HG03571 (cell line): ENCODE data around the gene ACSS2.

Experiments used
- ATAC-seq: cut with Tn5 transposase; IDR thresholded peaks from one replicate; pipeline ENCODE4 v1.9.1; 2021; ENCODE audit not compliant: unreplicated experiment

Gene ACSS2

GRCh38 chr20:34907616-34908469, 31.4 kb downstream of the ACSS2 start:
- no peak for ATAC-seq

DNA sequence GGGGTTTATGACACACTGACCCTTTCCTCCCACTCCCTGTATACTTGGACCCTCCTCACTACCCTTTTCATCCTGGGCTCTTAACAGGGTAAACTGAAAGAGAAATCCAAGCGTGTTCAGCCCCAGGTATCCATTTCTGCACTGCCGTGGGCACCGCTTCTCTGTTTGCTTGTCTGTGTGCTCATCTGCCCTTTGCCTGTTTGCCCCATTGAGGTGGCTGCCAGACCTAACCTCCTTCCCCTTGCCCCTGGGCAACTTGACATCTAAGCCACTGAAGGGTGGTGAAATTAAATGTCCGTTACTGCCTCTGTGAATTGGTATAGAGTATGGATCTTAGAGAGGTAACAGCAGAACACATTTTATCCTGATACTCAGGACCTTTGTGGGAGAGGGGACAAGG, 38.7 kb downstream of the ACSS2 start:
- no peak for ATAC-seq

GRCh38 chr20:34915749-34916455, 39.5 kb downstream of the ACSS2 start:
- ATAC-seq = no peak

GRCh38 chr20:34916774-34917354, 40.5 kb downstream of the ACSS2 start:
- no peak for ATAC-seq

DNA sequence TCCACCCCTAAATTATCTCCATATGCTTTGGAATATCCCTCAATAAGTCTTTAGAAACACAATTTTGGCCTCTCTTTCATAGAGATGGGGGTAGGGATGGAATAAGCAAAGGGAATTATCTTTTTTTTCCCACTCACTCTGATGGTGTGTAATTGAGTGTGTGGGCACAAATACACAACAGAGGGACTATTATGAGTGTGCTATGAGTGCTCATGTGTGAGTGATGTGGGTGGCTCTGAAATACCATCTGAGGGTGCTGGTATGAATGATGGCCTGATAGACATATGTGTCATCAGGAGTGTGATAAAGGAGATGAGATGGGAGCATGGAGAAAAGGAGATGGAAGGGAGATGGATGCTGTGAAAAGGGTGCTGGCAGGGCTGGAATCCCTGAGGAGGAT, 43.6 kb downstream of the ACSS2 start:
- ATAC-seq = no peak

- ATAC-seq = no peak
Measured at GRCh38 chr20:34921436-34921835, 45.0 kb downstream of the ACSS2 start.

GRCh38 chr20:34922654-34923381, 46.4 kb downstream of the ACSS2 start:
- ATAC-seq = no peak

DNA sequence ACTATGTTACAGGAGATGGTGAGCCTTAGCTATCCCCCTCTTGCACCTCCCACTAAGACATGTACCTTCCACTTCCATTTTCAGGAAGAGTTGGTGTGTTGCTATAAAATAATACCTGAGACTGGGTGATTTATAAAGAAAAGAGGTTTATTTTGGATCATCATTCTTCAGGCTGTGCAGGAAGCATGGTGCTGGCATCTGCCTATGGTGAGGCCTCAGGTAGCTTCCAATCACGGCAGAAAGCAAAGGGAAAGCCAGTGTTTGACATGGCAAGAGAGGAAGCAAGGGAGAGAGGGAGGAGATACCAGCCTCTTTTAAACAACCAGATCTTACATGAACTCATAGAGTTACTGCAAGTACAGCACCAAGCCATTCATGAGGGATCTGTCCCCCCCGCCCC, 47.0 kb downstream of the ACSS2 start:
- no peak for ATAC-seq

GRCh38 chr20:34925341-34925740, 48.9 kb downstream of the ACSS2 start:
- no peak for ATAC-seq

DNA sequence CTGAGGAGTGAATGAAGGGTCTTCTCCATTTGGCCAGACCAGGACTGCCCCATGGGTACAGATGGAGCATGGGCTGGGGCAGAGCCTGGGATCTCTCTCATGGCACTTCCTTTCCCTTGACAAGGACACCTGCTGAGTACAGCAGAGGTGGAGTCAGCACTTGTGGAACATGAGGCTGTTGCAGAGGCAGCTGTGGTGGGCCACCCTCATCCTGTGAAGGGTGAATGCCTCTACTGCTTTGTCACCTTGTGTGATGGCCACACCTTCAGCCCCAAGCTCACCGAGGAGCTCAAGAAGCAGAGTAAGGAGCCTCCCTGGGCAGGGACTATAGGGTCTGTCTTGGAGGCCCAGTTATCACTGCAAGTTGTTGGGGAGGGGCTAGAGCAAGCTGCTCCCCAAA, 49.6 kb downstream of the ACSS2 start:
- ATAC-seq = no peak

GRCh38 chr20:34926581-34926980, 50.2 kb downstream of the ACSS2 start:
- ATAC-seq = no peak

- ATAC-seq = no peak
Measured at GRCh38 chr20:34927736-34928135, 51.3 kb downstream of the ACSS2 start.

DNA sequence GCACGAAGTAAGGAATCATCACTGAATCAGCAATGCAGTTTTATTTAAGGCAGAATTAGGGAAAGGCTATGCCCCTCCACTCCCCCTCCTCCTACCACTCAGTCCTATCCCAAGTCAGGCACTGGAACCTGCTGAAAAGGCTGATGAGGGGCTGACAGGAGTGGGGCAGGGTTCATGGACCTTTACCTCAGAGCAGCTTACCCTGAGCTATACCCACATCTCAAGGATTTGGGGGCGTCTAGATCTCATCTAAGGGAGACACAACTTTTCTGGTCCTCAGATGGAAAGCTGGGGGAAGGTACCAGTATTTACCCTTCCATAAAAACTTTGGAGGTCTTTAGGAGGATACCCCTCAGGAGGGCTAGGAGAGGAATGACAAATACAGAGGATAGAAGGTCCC, 52.0 kb downstream of the ACSS2 start:
- no peak for ATAC-seq

- no peak for ATAC-seq
Measured at GRCh38 chr20:34931771-34932170, 55.4 kb downstream of the ACSS2 start.

- ATAC-seq = no peak
Measured at GRCh38 chr20:34938466-34939163, 62.2 kb downstream of the ACSS2 start.

DNA sequence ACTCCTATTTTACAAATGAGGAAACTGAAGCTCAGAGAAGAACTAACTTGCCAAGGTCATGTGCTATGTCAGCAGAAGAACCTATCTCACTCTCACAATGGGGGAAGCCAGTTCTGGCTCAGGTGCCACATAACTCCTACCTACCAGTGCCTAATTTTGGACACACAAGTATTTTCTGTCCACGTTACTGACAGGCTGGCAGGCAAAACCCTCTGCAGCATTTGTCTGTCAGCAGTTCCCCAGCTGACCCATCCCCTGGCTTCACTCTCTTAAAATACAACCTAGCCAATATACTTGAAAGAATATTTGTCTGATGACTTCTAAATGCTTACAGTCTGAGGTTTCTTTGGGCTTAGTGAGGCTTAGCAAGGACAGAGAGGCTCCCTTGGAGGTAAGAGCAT, 63.7 kb downstream of the ACSS2 start:
- ATAC-seq = no peak

- ATAC-seq = no peak
Measured at GRCh38 chr20:34941226-34941625, 64.8 kb downstream of the ACSS2 start.

DNA sequence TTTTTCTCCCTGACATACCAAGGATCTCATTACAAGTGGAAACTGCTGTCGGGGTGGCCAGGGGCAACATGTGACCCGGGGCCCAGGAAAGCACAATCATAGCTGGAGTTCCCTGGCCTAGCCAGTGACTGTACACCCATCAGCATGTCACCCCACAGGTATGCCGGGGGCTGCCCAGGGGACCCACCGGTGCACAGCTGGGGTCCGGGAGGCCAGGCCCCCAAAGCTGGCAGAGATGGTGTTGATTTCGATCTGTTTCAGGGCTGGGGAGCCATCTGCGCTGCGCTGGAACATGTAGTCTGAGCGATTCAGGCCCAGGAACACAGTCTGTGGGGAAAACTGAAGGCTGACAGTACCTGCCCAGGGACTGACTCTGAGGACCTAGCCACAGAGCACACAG, 65.9 kb downstream of the ACSS2 start:
- no peak for ATAC-seq

DNA sequence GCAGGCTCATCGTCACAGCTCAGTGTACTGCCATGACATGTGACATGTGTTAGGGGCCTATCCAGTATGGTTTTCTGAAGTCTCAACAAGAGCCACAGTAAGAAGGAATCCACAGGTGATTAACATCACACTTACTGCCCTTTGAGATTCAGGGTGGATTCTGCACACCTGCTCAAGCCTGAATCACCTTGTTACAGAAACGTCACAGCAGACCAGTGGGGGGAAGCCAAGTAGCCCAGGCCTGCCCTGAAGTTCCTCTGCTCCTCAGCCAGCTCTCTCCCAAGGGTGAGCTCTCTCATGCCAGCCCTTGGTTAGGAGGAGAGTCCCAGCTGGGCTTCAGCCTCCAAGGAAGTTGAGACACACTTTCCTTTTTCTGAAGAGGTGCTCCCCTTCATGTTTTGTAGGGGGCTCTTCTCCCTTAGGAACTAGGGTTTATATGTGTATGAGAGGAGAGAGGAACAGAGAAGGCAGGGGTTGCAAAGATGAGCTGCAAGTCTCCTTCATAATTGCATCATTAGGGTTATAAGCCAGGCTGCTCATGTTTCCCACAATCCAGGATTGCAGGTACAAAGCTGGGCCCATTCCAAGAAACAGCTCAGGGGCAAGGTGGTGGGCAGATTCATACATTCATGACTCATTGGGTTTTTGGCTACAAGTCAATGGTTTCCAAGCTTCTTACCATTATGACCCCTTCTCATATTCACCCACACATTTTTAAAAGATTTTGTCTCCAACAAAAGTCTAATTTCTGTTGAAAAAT, 67.6 kb downstream of the ACSS2 start:
- ATAC-seq = no peak
